Neural cell (in vitro differentiated cells): Measurements from ENCODE around the gene PIAS1. TPM values are rescaled to one million over a fixed set of nuclear protein-coding genes. Genes with fewer than 3 reads are reported as not detected.

Source experiments
- H2AFZ ChIP-seq: fragments of 200-600, 300-800 bp; sonication (generic), shearing (Covaris generic); 2 replicates; pipeline ENCODE4 v1.6.0; 2014; ENCODE audit warnings: low read depth, mild to moderate bottlenecking, antibody characterized with exemption, low read length, moderate library complexity
- H3F3A ChIP-seq: fragments of 200-600 bp; shearing (Covaris generic); 2 replicates; pipeline ENCODE4 v1.6.1; 2016; ENCODE audit warnings: mild to moderate bottlenecking, moderate library complexity, mixed read lengths, antibody characterized with exemption, low read length; ENCODE audit not compliant: insufficient read depth, poor library complexity, severe bottlenecking
- H3K27ac ChIP-seq: fragments of 200-600, 300-800 bp; sonication (generic), shearing (Covaris generic); 2 replicates; pipeline ENCODE4 v1.5.1; 2014; ENCODE audit warnings: mild to moderate bottlenecking, low read length, moderate library complexity
- H3K27me3 ChIP-seq: fragments of 300-800, 200-600 bp; sonication (generic), shearing (Covaris generic); 2 replicates; pipeline ENCODE4 v1.6.0; 2014; ENCODE audit warnings: mild to moderate bottlenecking, low read depth, low read length, moderate library complexity; ENCODE audit not compliant: insufficient read depth
- H3K36me3 ChIP-seq: fragments of 300-800, 200-600 bp; sonication (generic), shearing (Covaris generic); 2 replicates; pipeline ENCODE4 v1.5.1; 2014; ENCODE audit warnings: mild to moderate bottlenecking, antibody characterized with exemption, low read length, moderate library complexity; ENCODE audit not compliant: insufficient read depth
- H3K4me2 ChIP-seq: fragments of 300-800, 200-600 bp; sonication (generic), shearing (Covaris generic); 2 replicates; pipeline ENCODE4 v1.6.0; 2014; ENCODE audit warnings: mild to moderate bottlenecking, low read length
- H3K4me3 ChIP-seq: fragments of 300-800, 200-600 bp; sonication (generic), shearing (Covaris generic); 2 replicates; pipeline ENCODE4 v1.5.1; 2014; ENCODE audit warnings: mild to moderate bottlenecking, low read length, moderate library complexity
- H3K79me2 ChIP-seq: fragments of 200-600 bp; shearing (Covaris generic); replicated peaks from 2 replicates; pipeline ENCODE4 v1.6.0; 2014; ENCODE audit warnings: mild to moderate bottlenecking, low read length, moderate library complexity; ENCODE audit not compliant: insufficient read depth
- H3K9ac ChIP-seq: fragments of 300-800, 200-600 bp; sonication (generic), shearing (Covaris generic); 2 replicates; pipeline ENCODE4 v1.6.1; 2016; ENCODE audit warnings: mild to moderate bottlenecking, low read length, mixed read lengths
- H3K9me2 ChIP-seq: fragments of 200-600 bp; shearing (Covaris generic); 2 replicates; pipeline ENCODE4 v1.6.1; 2016; ENCODE audit warnings: mild to moderate bottlenecking, low read length, mixed read lengths; ENCODE audit not compliant: insufficient read depth
- H3K9me3 ChIP-seq: fragments of 200-600, 300-800 bp; sonication (generic), shearing (Covaris generic); 2 replicates; pipeline ENCODE4 v1.6.1; 2016; ENCODE audit warnings: mild to moderate bottlenecking, mixed run types, low read length, moderate library complexity, mixed read lengths
- H4K20me1 ChIP-seq: fragments of 200-600 bp; shearing (Covaris generic); 2 replicates; pipeline ENCODE4 v1.6.1; 2016; ENCODE audit warnings: mild to moderate bottlenecking, mixed run types; ENCODE audit not compliant: insufficient read depth
- EP300 ChIP-seq: fragments of 450-650 bp; conservative IDR thresholded peaks from 2 replicates; pipeline ENCODE4 v1.6.1; 2014; ENCODE audit warnings: antibody characterized with exemption, mild to moderate bottlenecking, moderate library complexity; ENCODE audit not compliant: poor library complexity, severe bottlenecking
- EZH2 ChIP-seq: fragments of 200-600, 300-800 bp; shearing (Covaris generic), sonication (generic); IDR thresholded peaks from 2 replicates; pipeline ENCODE4 v1.6.1; 2014; ENCODE audit warnings: antibody characterized with exemption, low read length, borderline replicate concordance, mild to moderate bottlenecking; ENCODE audit not compliant: insufficient read depth, poor library complexity, severe bottlenecking
- MXI1 ChIP-seq: fragments of 450-650 bp; conservative IDR thresholded peaks from 2 replicates; pipeline ENCODE4 v1.6.1; 2014; ENCODE audit warnings: antibody characterized with exemption, mild to moderate bottlenecking; ENCODE audit not compliant: poor library complexity, severe bottlenecking
- POLR2AphosphoS5 ChIP-seq: IDR thresholded peaks from 2 replicates; pipeline ENCODE4 v1.6.1; 2012
- RAD21 ChIP-seq: fragments of 450-650 bp; conservative IDR thresholded peaks from 2 replicates; pipeline ENCODE4 v1.6.1; 2014; ENCODE audit warnings: antibody characterized with exemption, mild to moderate bottlenecking, moderate library complexity
- REST ChIP-seq: IDR thresholded peaks from 2 replicates; pipeline ENCODE4 v1.6.1; 2012; ENCODE audit warnings: borderline replicate concordance
- SMC3 ChIP-seq: fragments of 450-650 bp; conservative IDR thresholded peaks from 2 replicates; pipeline ENCODE4 v1.6.1; 2014; ENCODE audit warnings: antibody characterized with exemption, mild to moderate bottlenecking, moderate library complexity; ENCODE audit not compliant: poor library complexity
- TAF1 ChIP-seq: IDR thresholded peaks from 2 replicates; pipeline ENCODE4 v1.6.1; 2012; ENCODE audit warnings: low read depth
- polyA plus RNA-seq: library from polyadenylated mRNA; depleted of rRNA; stranded (reverse); fragments of >200 nt; gene quantifications from 2 replicates; pipeline ENCODE4 v1.2.3, GENCODE V29; 2014
- TF ChIP-seq, protein P1 (sequence below): fragments of 450-650 bp; IDR thresholded peaks from 2 replicates; pipeline ENCODE4 v1.5.1; 2014; ENCODE audit warnings: antibody characterized with exemption, mild to moderate bottlenecking, moderate library complexity; ENCODE audit not compliant: poor library complexity, severe bottlenecking

Gene PIAS1
- polyA plus RNA-seq, 1 donor from 2014 or later = 14.3 TPM

DNA sequence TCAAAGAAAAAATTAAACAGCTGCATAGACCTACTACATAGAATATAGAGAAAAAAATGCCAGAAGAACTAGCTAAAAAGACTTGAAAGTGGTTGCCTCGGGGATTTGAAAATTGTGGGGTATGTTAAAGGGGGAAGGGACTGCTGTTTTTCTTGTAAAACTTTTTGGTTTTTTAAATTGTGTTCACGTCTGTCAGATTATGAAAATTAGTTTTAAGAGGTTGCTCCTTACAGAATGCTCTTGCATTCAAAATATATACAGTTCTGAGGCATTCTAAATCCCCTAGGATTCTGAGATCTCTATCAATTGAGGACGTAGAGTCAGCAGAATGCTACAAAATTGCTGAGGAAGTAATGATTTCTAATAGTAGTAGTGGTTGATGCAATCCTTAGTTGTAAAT, 28.6 kb downstream of the PIAS1 start:
- TF ChIP-seq POLR2AphosphoS5 (no peak), MXI1 (no peak), TAF1 (no peak), REST (no peak), SMC3 (no peak), EZH2 (no peak), EP300 (no peak), RAD21 (no peak)
- TF ChIP-seq, protein P1, sequence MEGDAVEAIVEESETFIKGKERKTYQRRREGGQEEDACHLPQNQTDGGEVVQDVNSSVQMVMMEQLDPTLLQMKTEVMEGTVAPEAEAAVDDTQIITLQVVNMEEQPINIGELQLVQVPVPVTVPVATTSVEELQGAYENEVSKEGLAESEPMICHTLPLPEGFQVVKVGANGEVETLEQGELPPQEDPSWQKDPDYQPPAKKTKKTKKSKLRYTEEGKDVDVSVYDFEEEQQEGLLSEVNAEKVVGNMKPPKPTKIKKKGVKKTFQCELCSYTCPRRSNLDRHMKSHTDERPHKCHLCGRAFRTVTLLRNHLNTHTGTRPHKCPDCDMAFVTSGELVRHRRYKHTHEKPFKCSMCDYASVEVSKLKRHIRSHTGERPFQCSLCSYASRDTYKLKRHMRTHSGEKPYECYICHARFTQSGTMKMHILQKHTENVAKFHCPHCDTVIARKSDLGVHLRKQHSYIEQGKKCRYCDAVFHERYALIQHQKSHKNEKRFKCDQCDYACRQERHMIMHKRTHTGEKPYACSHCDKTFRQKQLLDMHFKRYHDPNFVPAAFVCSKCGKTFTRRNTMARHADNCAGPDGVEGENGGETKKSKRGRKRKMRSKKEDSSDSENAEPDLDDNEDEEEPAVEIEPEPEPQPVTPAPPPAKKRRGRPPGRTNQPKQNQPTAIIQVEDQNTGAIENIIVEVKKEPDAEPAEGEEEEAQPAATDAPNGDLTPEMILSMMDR = no peak
- peaks cover 7% of the 10 kb centered on the region for H3K36me3 ChIP-seq
- H4K20me1 ChIP-seq = no peaks in the 10 kb centered on the region
- H2AFZ ChIP-seq = no peak overlapping the region
- no peak overlapping the region for H3K4me2 ChIP-seq
- H3K9ac ChIP-seq = no peak overlapping the region
- H3K4me3 ChIP-seq = no peak overlapping the region
- no peaks in the 10 kb centered on the region for H3K27me3 ChIP-seq
- H3F3A ChIP-seq = peaks cover 4% of the 10 kb centered on the region
- H3K9me2 ChIP-seq = no peaks in the 10 kb centered on the region
- no peak overlapping the region for H3K27ac ChIP-seq
- peaks cover 54% of the 10 kb centered on the region for H3K79me2 ChIP-seq
- no peaks in the 10 kb centered on the region for H3K9me3 ChIP-seq

DNA sequence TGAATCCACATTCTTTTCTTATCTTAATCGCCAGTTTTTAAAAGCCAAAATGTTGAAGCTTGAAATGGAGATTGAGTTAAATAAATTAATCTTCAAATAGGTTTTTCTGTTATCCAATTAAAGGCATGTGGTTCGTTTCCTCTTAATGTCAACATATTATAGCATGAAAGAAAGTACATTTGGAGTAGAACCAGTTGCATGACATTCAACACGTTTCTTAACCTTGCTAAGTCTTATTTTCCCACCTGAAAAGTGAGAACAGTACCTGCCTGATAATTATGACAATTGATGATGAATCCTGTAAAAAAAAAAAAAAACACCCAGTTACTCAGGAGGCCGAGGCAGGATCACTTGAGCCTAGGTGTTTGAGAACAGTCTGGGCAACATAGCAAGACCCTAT, 29.3 kb downstream of the PIAS1 start:
- no peak overlapping the region for H2AFZ ChIP-seq
- no peaks in the 10 kb centered on the region for H3K27me3 ChIP-seq
- H3K79me2 ChIP-seq = peaks cover 57% of the 10 kb centered on the region
- no peak overlapping the region for H3K4me3 ChIP-seq
- H3K4me2 ChIP-seq = no peak overlapping the region
- H3K9me3 ChIP-seq = no peaks in the 10 kb centered on the region
- H4K20me1 ChIP-seq = no peaks in the 10 kb centered on the region
- peaks cover 4% of the 10 kb centered on the region for H3F3A ChIP-seq
- no peak overlapping the region for H3K27ac ChIP-seq
- no peak overlapping the region for H3K9ac ChIP-seq
- H3K9me2 ChIP-seq = no peaks in the 10 kb centered on the region
- peaks cover 7% of the 10 kb centered on the region for H3K36me3 ChIP-seq
- TF ChIP-seq REST (no peak), EZH2 (no peak)
- TF ChIP-seq, protein P1 = no peak
